ENCODE data around the gene PAXX.

Gene PAXX

DNA sequence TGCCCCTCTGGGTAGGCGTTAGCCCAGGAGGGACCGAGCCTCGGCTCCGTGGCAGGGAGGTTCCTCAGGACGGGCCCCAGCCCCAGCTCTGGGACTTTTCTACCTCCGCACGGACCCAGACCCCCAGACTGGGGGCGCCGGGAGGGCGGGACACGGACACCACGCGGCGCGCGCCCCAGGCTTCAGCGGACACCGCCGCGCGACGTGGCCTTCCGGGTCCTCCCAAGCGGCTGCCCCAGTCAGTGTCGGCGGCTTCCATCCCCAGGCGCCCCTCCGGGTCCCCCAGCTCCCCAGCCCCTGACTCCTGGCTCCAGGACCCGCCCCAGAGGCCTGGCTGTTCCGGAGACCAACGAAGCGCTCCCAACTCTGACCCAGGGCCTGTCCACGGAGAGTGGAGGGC, 6.4 kb upstream of the PAXX start:
- Histone ChIP-seq H3K27ac (ENCODE audit: low read depth, low read length) (no peak overlapping the region), H4K5ac (ENCODE audit: low read length) (no peak overlapping the region), H3K56ac (ENCODE audit: low read length) (no peak overlapping the region), H3K4ac (ENCODE audit: low read depth, low read length) (no peak overlapping the region), H2BK120ac (ENCODE audit: low read depth, low read length) (no peak overlapping the region), H3K18ac (ENCODE audit: low read length) (no peak overlapping the region), H2AK5ac (ENCODE audit: low read length) (no peak overlapping the region), H3K9ac (ENCODE audit: low read length) (no peak overlapping the region), H3K4me1 (ENCODE audit: control insufficient read depth, low read depth, low read length) (no peaks in the 10 kb centered on the region), H3K23ac (ENCODE audit: low read length) (no peak overlapping the region), H2BK15ac (replicated peaks; ENCODE audit: low read depth) (no peak overlapping the region), H3K36me3 (ENCODE audit: control insufficient read depth, insufficient read depth, low read length) (no peaks in the 10 kb centered on the region), H3K79me1 (ENCODE audit: low read length) (no peaks in the 10 kb centered on the region), H3K4me2 (ENCODE audit: low read length) (no peak overlapping the region), H4K8ac (ENCODE audit: low read depth, low read length) (no peak overlapping the region), H3K79me2 (ENCODE audit: control insufficient read depth, insufficient read depth, low read length) (no peaks in the 10 kb centered on the region), H3K4me3 (ENCODE audit: low read length) (no peak overlapping the region), H3K27me3 (ENCODE audit: insufficient read depth, low read length, poor library complexity) (peaks cover 8% of the 10 kb centered on the region), H2BK5ac (ENCODE audit: low read length) (no peak overlapping the region)
- DNase-seq, result no peak
- no CpG with 5 or more reads among the region's 33 CpGs for WGBS (ENCODE audit: extremely low coverage, insufficient coverage, low lambda C conversion rate)

DNA sequence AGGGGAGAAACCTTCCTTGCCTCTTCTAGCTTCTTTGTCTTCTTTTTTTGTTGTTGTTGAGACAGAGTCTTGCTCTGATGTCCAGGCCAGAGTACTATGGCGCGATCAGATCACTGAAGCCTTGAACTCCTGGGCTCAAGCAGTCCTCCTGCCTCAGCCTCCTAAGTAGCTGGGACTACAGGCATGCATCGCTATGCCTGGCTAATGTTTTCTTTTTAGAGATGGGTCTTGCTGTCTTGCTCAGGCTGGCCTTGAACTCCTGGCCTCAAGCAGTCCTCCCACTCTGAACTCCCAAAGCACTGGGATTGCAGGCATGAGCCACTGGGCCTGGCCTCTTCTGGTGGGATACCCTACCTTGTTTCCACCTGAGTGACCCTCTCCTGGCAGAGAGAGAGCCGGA, 3.4 kb upstream of the PAXX start:
- Histone ChIP-seq H3K4me1 (ENCODE audit: control insufficient read depth, low read depth, low read length) (no peaks in the 10 kb centered on the region), H3K4me2 (ENCODE audit: low read length) (no peak overlapping the region), H2BK5ac (ENCODE audit: low read length) (no peak overlapping the region), H3K4ac (ENCODE audit: low read depth, low read length) (no peak overlapping the region), H2BK120ac (ENCODE audit: low read depth, low read length) (no peak overlapping the region), H3K9ac (ENCODE audit: low read length) (no peak overlapping the region), H3K18ac (ENCODE audit: low read length) (no peak overlapping the region), H3K27me3 (ENCODE audit: insufficient read depth, low read length, poor library complexity) (peaks cover 8% of the 10 kb centered on the region), H3K23ac (ENCODE audit: low read length) (no peak overlapping the region), H3K36me3 (ENCODE audit: control insufficient read depth, insufficient read depth, low read length) (no peaks in the 10 kb centered on the region), H3K4me3 (ENCODE audit: low read length) (no peak overlapping the region), H2BK15ac (replicated peaks; ENCODE audit: low read depth) (no peak overlapping the region), H3K79me1 (ENCODE audit: low read length) (peaks cover 4% of the 10 kb centered on the region), H3K27ac (ENCODE audit: low read depth, low read length) (no peak overlapping the region), H3K79me2 (ENCODE audit: control insufficient read depth, insufficient read depth, low read length) (no peaks in the 10 kb centered on the region), H3K56ac (ENCODE audit: low read length) (no peak overlapping the region), H4K8ac (ENCODE audit: low read depth, low read length) (no peak overlapping the region), H2AK5ac (ENCODE audit: low read length) (no peak overlapping the region), H4K5ac (ENCODE audit: low read length) (no peak overlapping the region)
- WGBS (ENCODE audit: extremely low coverage, insufficient coverage, low lambda C conversion rate), result no CpG with 5 or more reads among the region's 4 CpGs
- DNase-seq, result no peak

GRCh38 chr9:136990242-136990911, 1.8 kb upstream of the PAXX start:
- no peak overlapping the region for H4K8ac ChIP-seq (ENCODE audit: low read depth, low read length)
- H3K79me2 ChIP-seq (ENCODE audit: control insufficient read depth, insufficient read depth, low read length), result no peaks in the 10 kb centered on the region
- DNase-seq, result no peak
- H3K56ac ChIP-seq (ENCODE audit: low read length), result no peak overlapping the region
- H3K4me3 ChIP-seq (ENCODE audit: low read length), result no peak overlapping the region
- no peak overlapping the region for H2AK5ac ChIP-seq (ENCODE audit: low read length)
- H2BK15ac ChIP-seq (replicated peaks; ENCODE audit: low read depth), result no peak overlapping the region
- no peak overlapping the region for H3K18ac ChIP-seq (ENCODE audit: low read length)
- H2BK5ac ChIP-seq (ENCODE audit: low read length), result no peak overlapping the region
- WGBS (ENCODE audit: extremely low coverage, insufficient coverage, low lambda C conversion rate), result no CpG with 5 or more reads among the region's 10 CpGs
- H3K79me1 ChIP-seq (ENCODE audit: low read length), result peaks cover 4% of the 10 kb centered on the region
- no peak overlapping the region for H2BK120ac ChIP-seq (ENCODE audit: low read depth, low read length)
- H3K27me3 ChIP-seq (ENCODE audit: insufficient read depth, low read length, poor library complexity), result peaks cover 3% of the 10 kb centered on the region
- H3K36me3 ChIP-seq (ENCODE audit: control insufficient read depth, insufficient read depth, low read length), result no peaks in the 10 kb centered on the region
- H3K4me2 ChIP-seq (ENCODE audit: low read length), result no peak overlapping the region
- no peak overlapping the region for H3K23ac ChIP-seq (ENCODE audit: low read length)
- no peak overlapping the region for H3K27ac ChIP-seq (ENCODE audit: low read depth, low read length)
- no peak overlapping the region for H3K9ac ChIP-seq (ENCODE audit: low read length)
- H3K4ac ChIP-seq (ENCODE audit: low read depth, low read length), result no peak overlapping the region
- H3K4me1 ChIP-seq (ENCODE audit: control insufficient read depth, low read depth, low read length), result no peaks in the 10 kb centered on the region
- H4K5ac ChIP-seq (ENCODE audit: low read length), result no peak overlapping the region

DNA sequence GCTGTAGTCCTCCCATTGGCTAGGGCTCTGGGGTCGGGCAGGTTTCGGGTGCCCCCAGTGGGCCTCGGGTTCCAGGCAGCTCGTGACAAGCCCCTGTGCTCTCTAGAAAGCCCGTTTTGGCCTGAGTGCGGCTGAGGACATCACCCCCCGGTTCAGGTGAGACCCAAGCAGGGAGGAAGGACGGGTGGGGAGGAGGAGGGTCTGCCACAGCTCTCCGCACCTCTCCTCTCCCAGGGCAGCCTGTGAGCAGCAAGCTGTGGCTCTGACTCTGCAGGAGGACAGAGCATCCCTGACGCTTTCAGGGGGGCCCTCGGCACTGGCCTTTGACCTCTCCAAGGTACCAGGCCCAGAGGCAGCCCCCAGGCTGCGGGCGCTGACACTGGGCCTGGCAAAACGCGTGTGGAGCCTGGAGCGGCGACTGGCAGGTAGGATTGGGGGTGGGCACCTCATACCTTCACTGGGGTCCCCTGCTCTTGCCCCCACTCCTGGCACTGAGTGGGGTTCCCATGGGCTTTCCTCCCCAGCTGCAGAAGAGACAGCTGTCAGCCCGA, 672 bp downstream of the PAXX start:
- H3K27ac ChIP-seq (ENCODE audit: low read depth, low read length), result no peak overlapping the region

DNA sequence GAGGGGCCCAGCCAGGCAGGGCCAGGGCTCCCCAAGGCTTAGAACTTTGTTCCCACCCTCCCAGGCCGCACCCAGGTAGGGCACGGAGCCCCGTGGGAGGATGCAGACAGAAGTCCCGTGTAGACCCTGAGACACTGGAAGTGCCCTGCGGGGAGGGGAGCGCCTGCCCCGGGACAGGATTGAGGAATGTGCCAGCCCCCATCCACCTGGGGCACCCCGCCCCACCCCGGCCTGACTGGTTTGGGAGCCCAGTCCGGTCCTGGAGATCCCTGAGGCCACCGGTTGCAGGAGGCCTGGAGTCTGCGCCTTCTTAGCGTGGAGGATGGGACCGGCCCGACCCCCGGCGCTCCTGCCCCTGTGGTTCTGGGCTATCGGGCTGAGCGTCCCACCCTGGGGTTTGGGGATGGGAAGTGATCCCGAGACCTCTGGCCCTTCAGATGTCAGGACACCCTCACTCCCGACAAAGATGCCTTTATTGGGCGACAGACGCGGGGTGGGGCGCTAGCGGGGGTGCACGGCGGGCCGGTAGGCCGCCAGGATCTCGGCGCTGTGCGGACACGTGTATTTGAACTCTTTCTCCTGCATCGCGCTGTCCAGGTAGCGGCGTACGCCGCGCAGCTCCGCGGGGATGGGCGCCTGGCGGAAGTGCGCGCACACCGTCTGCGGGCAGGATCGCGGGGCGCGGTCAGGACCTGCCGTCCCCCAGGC, 2.1 kb downstream of the PAXX start:
- Histone ChIP-seq H3K36me3 (ENCODE audit: control insufficient read depth, insufficient read depth, low read length) (no peaks in the 10 kb centered on the region), H3K4me3 (ENCODE audit: low read length) (no peak overlapping the region), H4K8ac (ENCODE audit: low read depth, low read length) (no peak overlapping the region), H2BK15ac (replicated peaks; ENCODE audit: low read depth) (no peak overlapping the region), H4K5ac (ENCODE audit: low read length) (no peak overlapping the region), H3K27me3 (ENCODE audit: insufficient read depth, low read length, poor library complexity) (no peaks in the 10 kb centered on the region), H3K4me1 (ENCODE audit: control insufficient read depth, low read depth, low read length) (peaks cover 3% of the 10 kb centered on the region), H2AK5ac (ENCODE audit: low read length) (no peak overlapping the region), H3K9ac (ENCODE audit: low read length) (no peak overlapping the region), H2BK120ac (ENCODE audit: low read depth, low read length) (no peak overlapping the region), H3K79me1 (ENCODE audit: low read length) (peaks cover 4% of the 10 kb centered on the region), H3K23ac (ENCODE audit: low read length) (no peak overlapping the region), H3K79me2 (ENCODE audit: control insufficient read depth, insufficient read depth, low read length) (no peaks in the 10 kb centered on the region), H2BK5ac (ENCODE audit: low read length) (no peak overlapping the region), H3K4me2 (ENCODE audit: low read length) (no peak overlapping the region), H3K18ac (ENCODE audit: low read length) (no peak overlapping the region), H3K4ac (ENCODE audit: low read depth, low read length) (no peak overlapping the region), H3K56ac (ENCODE audit: low read length) (no peak overlapping the region), H3K27ac (ENCODE audit: low read depth, low read length) (no peak overlapping the region)
- DNase-seq, result no peak
- WGBS (ENCODE audit: extremely low coverage, insufficient coverage, low lambda C conversion rate), result no CpG with 5 or more reads among the region's 54 CpGs

More for the DNA sequence above, 672 bp downstream of the PAXX start:
- Histone ChIP-seq H3K79me1 (ENCODE audit: low read length) (peaks cover 4% of the 10 kb centered on the region), H3K4me2 (ENCODE audit: low read length) (peak overlapping the region; percentile 91), H3K56ac (ENCODE audit: low read length) (peak overlapping the region; percentile 95), H2BK120ac (ENCODE audit: low read depth, low read length) (no peak overlapping the region), H3K4ac (ENCODE audit: low read depth, low read length) (no peak overlapping the region), H3K4me1 (ENCODE audit: control insufficient read depth, low read depth, low read length) (peaks cover 3% of the 10 kb centered on the region), H3K23ac (ENCODE audit: low read length) (peak overlapping the region; percentile 89), H4K8ac (ENCODE audit: low read depth, low read length) (no peak overlapping the region), H3K18ac (ENCODE audit: low read length) (no peak overlapping the region), H4K5ac (ENCODE audit: low read length) (no peak overlapping the region), H3K79me2 (ENCODE audit: control insufficient read depth, insufficient read depth, low read length) (no peaks in the 10 kb centered on the region), H3K27me3 (ENCODE audit: insufficient read depth, low read length, poor library complexity) (no peaks in the 10 kb centered on the region), H2AK5ac (ENCODE audit: low read length) (no peak overlapping the region), H2BK15ac (replicated peaks; ENCODE audit: low read depth) (no peak overlapping the region), H3K9ac (ENCODE audit: low read length) (peak overlapping the region; percentile 93), H3K36me3 (ENCODE audit: control insufficient read depth, insufficient read depth, low read length) (no peaks in the 10 kb centered on the region), H2BK5ac (ENCODE audit: low read length) (no peak overlapping the region), H3K4me3 (ENCODE audit: low read length) (peak overlapping the region; percentile 80)
- DNase-seq, result no peak
- WGBS (ENCODE audit: extremely low coverage, insufficient coverage, low lambda C conversion rate), result no CpG with 5 or more reads among the region's 18 CpGs
